DLD1 (cell line): ENCODE results near the gene AK8.

ENCODE experiments used
- in situ Hi-C: cut with HindIII; loops from 2 replicates; pipeline ENCODE4 v1.10.0; 2017; ENCODE audit warnings: low sequenced_read_pairs

Gene AK8

GRCh38 chr9:132827366-132827765 is 50.7 kb downstream of the AK8 start:
- in situ Hi-C loops = no loop called here

GRCh38 chr9:132826621-132827365 is 51.3 kb downstream of the AK8 start:
- in situ Hi-C loops = no loop called here

DNA sequence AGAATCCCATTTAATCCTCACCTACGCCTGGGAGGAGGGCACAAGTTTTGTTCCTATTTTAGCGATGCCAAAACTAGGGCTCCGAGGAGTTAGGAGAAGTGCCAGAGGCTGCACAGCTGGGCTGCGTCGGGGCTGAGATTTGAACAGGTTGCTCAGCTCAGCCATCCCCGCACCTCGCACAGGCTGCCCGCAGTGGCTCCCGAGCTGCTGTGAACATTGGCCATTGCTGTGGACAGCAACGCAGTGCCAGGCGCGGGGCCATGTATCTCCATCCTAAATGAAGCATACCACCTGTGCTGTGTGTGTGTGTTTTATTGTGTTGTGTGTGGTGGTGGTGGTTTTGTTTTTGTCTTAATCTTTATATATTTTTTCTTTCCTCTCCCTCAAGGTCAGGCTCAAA is 52.0 kb downstream of the AK8 start:
- in situ Hi-C loops = no loop called here

- in situ Hi-C loops = no loop called here
Measured at GRCh38 chr9:132825430-132825829, 52.7 kb downstream of the AK8 start.

- in situ Hi-C loops = no loop called here
Measured at GRCh38 chr9:132824951-132825350, 53.1 kb downstream of the AK8 start.

DNA sequence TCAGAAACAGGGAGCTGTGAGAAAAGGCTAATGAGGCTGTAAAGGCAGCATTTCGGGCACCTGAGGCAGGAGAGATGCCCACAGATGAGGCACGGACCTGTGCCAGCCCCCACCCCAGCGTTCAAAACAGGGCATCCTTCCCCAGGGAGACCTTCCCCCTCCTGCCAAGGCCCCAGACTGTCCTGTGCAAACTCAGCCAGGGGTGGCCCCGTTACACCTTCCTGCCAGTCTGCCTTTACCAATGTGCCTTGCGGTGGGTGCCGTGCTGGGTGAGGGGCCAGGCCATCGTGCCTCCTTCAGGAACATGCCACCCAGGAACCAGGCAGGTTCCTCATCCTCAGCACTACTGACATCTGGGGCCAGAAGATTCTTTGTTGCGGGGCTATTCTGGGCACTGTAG is 53.9 kb downstream of the AK8 start:
- in situ Hi-C loops = no loop called here

DNA sequence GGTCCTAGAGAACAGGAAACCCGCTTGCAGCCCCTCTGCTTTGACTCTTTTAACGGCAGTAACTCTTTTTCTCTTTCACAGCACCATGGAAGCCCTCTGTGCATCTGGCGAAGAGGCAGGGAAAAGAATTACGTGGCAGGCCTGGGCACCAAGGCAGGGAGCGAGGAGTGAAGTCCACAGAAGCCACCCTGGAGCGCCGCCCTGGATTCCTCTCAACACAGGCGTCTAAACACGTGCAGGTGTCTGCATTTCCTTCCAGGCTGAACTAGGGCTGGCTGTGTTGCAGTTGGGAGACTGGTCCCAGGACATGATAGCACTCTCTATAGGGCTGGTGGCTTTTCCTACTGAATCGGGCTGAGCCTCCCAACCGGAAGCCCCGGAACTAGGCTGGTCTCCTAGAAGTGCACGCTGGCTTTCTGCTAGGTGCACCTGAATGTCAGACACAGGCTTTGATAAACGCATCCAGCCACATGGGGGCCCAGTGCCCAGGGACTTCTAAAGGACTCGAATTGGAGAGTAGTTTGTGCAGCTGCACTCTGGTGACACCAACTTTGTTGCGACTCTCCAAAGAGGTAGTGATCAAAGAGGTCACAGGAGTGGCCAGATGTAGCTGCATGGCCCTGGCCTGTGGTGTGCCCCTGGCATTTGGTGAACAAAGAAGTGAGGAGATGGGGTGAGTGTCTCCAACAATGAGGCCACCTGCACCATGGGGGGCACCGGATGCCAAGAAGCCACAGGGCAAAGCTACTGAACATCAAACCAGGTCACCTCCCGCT is 54.5 kb downstream of the AK8 start:
- in situ Hi-C loops = no loop called here

- in situ Hi-C loops = no loop called here
Measured at GRCh38 chr9:132820169-132820944, 57.7 kb downstream of the AK8 start.

GRCh38 chr9:132818588-132818987 is 59.5 kb downstream of the AK8 start:
- in situ Hi-C loops = no loop called here

DNA sequence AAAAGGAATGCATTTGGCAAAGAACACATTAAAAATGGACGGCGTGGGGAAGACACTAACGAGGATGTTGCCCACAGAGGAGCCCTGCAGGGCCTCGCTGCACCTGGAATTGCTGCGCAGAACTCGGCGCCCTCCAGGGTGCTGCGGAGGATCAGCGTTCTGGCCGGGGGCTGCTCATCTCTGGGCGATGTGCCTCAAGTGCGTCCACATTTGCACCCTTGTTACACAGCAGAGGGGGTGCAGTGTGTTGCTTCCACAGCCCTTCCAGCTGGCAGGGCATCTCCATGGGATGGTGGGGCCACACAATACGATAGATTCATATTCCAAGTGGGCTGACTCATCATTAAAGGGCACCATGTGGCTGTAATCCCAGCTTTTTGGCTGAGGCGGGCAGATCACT is 63.1 kb downstream of the AK8 start:
- in situ Hi-C loops = no loop called here

- in situ Hi-C loops = no loop called here
Measured at GRCh38 chr9:132813115-132813771, 64.8 kb downstream of the AK8 start.

DNA sequence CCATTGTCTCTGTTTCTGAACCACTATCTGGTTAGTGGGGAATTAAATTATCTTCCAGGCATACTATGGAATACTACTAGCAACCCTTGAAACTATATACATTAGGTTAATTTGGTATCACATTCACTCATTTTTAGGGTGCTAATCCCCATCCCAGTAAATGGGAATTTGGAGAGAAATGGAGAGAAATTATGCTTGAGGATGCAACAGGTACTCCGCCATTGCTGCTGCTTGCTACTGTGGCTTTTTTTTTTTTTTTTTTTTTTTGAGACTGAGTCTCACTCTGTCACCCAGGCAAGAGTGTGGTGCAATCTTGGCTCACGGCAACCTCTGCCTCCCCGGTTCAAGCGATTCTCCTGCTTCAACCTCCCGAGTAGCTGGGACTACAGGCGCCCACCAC is 66.1 kb downstream of the AK8 start:
- in situ Hi-C loops = no loop called here

GRCh38 chr9:132810314-132810713 is 67.8 kb downstream of the AK8 start:
- in situ Hi-C loops = no loop called here

DNA sequence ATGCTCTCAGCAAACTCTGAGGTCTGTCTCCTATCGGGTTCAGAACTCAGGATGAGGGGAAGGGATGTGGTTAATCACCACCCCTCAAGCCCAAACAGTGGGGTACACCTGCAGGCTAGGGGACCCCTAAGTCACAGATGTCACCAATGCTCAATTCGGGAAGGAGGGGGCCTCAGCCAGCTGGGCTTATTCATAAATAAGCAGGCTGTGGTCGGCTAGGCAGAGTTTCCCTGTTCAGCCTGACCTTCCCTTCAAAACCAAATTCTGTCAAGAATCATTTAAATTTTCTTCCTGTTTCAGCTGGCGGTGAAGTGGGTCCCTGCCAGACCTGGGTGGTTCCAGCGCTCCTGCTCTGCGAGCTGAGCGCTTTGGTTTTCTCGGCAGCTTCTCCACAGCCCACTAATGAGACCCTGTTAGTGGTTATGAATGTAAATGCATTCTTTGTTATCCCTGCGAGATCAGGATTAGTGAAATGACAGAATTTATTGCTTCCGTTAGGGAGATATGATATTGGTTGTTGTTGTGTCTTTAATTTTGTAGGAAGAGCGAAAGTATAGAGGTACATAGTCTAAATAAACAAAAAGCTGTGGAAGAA is 68.3 kb downstream of the AK8 start:
- in situ Hi-C loops = no loop called here

- in situ Hi-C loops = no loop called here
Measured at GRCh38 chr9:132808645-132809044, 69.4 kb downstream of the AK8 start.

- in situ Hi-C loops = no loop called here
Measured at GRCh38 chr9:132806723-132807421, 71.2 kb downstream of the AK8 start.

DNA sequence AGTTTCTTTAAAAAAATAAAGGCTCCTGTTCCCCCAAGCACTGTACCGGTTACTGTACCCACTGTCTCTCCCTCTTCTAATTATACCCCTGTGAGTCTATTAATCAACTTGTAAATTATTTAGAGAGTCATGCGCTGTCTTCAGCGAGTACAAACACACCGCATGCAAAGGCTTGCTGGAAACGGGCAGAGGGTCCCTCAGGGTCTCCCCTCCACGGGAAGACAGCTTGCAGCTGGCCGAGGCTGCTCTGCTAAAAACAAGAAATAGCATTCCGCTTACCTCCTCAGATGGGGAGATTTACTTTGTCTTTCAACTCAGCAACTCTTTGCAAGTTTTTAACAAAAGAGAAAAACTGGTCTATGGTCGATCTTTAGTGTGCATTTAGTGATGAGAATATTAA is 71.8 kb downstream of the AK8 start:
- in situ Hi-C loops = no loop called here

DNA sequence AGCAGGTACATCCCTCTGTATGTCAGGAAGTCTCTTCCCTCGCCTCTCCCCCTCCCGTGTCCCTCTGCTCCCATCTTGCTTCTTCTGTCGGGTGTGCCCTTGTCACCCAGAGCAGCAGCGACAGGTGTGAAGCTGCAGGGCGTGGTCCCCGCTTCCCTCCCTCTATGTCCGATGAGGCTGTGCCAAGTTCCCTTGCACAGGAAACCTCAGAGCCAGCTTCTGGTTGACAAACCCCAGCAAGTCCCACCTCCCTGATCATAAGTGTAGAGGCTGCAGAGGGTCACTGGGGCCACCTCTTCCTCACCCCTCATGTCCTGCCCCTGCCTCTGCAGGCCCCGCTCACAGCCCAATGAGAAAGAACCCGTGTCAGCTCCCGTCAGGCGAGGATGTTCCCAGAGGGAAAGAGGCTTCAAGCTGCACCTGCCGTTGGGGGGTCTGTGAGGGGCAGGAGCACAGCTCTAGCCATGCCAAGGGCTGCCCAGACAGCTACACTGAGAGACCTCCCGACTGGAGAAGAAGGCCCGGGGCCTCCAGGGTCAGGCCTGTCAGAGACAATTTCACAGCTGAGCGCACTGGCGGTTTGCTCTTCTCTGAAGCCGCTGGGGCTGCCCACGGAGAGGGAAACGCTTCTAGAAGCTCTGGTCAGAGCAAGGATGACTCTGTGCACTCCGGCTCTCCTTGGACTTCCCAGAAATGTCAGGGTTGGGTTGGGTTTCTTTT is 73.3 kb downstream of the AK8 start:
- in situ Hi-C loops = no loop called here

- in situ Hi-C loops = no loop called here
Measured at GRCh38 chr9:132802121-132802795, 75.8 kb downstream of the AK8 start.
